H1 (cell line): ENCODE measurements around the gene ABCF2. TPM values are rescaled to one million over a fixed set of nuclear protein-coding genes. Genes with fewer than 3 reads are reported as not detected.

Experiments used
- CHD2 ChIP-seq: IDR thresholded peaks from 2 replicates; pipeline ENCODE4 v1.6.1; 2012; ENCODE audit warnings: low read length, improper control_type of control experiment
- EP300 ChIP-seq, 2 experiments: IDR thresholded peaks; 1 replicate in 1 of 2; 2 replicates in 1 of 2; pipeline ENCODE4 v1.6.1; 2011 to 2012; ENCODE audit warnings: low read depth in 2 of 2, low read length in 2 of 2, mild to moderate bottlenecking in 2 of 2, borderline replicate concordance in 1 of 2, inconsistent platforms in 1 of 2, moderate library complexity in 1 of 2
- NRF1 ChIP-seq: IDR thresholded peaks from 2 replicates; pipeline ENCODE4 v1.6.1; 2011; ENCODE audit warnings: mild to moderate bottlenecking, low read depth, low read length, improper control_type of control experiment
- TAF1 ChIP-seq: IDR thresholded peaks from 2 replicates; pipeline ENCODE4 v1.6.1; 2011; ENCODE audit warnings: mild to moderate bottlenecking, low read depth, low read length
- polyA plus RNA-seq, 7 experiments: library from polyadenylated mRNA; depleted of rRNA in 3 of 7; stranded (reverse) in 5 of 7; unstranded in 2 of 7; fragments of >200 nt in 5 of 7; fragments of 200-250 nt in 2 of 7; gene quantifications; 1 replicate in 5 of 7; 2 replicates in 1 of 7; 4 replicates in 1 of 7; pipeline versions ENCODE4 v1.2.1 to v1.2.3, GENCODE V29; 2011 to 2013; ENCODE audit warnings: missing spikeins in 2 of 7, mixed read lengths in 2 of 7
- total RNA-seq: library from RNA; stranded (reverse); fragmentation: NEBNext Ultra II Directional; extraction: Animal tissue kit (Norgen Biotek cat#: 25700); gene quantifications from 2 replicates; pipeline ENCODE4 v1.2.1, GENCODE V29; 2021

The ABCF2 gene
- total and polyA plus RNA-seq, 2 of the 8 experiments (the other 6 are each of a cell fraction or from before 2014, with no cell fraction given): 28.0 to 55.0 TPM

DNA sequence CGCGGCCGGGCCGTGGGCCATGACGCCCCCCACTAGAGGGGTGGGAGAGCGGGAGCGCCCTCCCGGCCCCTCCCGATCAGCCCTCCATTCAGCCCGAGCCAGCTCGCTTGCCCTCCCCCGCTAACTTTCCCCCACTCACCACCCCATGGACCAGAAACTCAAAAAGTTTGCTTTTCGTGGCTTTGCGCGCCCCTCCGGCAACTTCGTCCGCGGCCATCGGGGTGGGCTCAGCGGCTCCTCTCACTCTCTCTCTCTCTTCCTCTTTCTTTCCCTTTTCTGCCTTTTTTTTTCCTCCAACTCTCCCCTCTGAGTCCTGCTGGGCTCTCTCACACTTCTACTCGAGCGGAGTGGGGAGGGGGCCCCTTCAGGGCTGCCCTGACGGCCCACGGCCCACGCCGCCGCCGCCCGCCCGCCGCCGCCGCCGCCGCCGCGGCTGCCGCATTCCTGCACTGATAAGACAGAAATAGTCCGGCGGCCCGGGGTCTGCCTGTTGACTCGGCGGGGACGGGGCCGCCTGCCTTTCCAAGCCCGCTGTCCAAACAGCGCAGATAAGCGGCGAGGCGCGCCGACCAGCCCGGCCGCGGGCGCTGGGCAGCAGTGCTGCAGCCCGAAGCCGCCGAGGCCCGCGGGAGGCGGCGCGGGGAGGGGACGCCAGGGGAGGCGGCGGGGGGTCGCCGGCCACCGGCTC lies 21.5 kb upstream of the ABCF2 start, which contains the start of gene SMARCD3 (continued):
- TF ChIP-seq TAF1 (0 out of 2 replicates have a peak, but pooled peaks have one; percentile 18), EP300 (IDR thresholded peaks at IDR 0.05; ENCODE audit: borderline replicate concordance in 1 of 2, low read depth in 2 of 2, low read length in 2 of 2) (no peak), NRF1 (no peak), CHD2 (no peak)
